SU-DHL-6 (cell line): ENCODE data around the gene JMY.

Source experiments
- EZH2phosphoT487 ChIP-seq: fragments of 200-600 bp; sonication (generic), shearing (Covaris generic); conservative IDR thresholded peaks from 2 replicates; pipeline ENCODE4 v1.6.1; 2018; ENCODE audit warnings: mild to moderate bottlenecking, antibody characterized with exemption, low read length, moderate library complexity, mixed read lengths
- TF ChIP-seq, protein P1 (sequence below): fragments of 200-600 bp; sonication (generic); IDR thresholded peaks from one replicate; pipeline ENCODE4 v1.5.1; 2017; ENCODE audit warnings: antibody characterized with exemption, mild to moderate bottlenecking, low read length, moderate library complexity; ENCODE audit not compliant: insufficient read depth, poor library complexity, severe bottlenecking

DNA sequence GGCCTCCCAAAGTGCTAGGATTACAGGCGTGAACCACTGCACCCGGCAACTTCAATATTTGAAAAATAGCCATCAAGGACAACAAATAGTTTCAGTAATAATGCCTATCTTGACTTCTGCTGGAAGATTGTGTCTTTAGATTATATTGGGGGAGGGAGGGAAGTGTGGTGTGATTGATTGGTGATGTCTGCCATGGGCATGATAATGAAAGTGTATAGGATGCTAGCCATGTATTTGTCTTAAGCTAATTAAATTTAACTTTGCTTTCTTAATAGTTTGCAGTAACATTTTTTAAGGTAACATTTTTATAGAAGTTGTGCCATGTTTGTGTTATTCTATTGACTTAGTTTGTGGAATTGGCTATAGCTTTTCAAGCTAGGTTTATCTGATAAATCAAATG, 4.6 kb downstream of the JMY start:
- TF ChIP-seq, protein P1, sequence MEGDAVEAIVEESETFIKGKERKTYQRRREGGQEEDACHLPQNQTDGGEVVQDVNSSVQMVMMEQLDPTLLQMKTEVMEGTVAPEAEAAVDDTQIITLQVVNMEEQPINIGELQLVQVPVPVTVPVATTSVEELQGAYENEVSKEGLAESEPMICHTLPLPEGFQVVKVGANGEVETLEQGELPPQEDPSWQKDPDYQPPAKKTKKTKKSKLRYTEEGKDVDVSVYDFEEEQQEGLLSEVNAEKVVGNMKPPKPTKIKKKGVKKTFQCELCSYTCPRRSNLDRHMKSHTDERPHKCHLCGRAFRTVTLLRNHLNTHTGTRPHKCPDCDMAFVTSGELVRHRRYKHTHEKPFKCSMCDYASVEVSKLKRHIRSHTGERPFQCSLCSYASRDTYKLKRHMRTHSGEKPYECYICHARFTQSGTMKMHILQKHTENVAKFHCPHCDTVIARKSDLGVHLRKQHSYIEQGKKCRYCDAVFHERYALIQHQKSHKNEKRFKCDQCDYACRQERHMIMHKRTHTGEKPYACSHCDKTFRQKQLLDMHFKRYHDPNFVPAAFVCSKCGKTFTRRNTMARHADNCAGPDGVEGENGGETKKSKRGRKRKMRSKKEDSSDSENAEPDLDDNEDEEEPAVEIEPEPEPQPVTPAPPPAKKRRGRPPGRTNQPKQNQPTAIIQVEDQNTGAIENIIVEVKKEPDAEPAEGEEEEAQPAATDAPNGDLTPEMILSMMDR: no peak
- TF ChIP-seq EZH2phosphoT487: no peak
